ENCODE measurements around the gene CYB561A3. TPM values are rescaled to one million over a fixed set of nuclear protein-coding genes. Genes with fewer than 3 reads are reported as not detected.
A peak's percentile ranks its signal among the peaks of the same experiment; 100 is the strongest.

CYB561A3 gene, protein sequence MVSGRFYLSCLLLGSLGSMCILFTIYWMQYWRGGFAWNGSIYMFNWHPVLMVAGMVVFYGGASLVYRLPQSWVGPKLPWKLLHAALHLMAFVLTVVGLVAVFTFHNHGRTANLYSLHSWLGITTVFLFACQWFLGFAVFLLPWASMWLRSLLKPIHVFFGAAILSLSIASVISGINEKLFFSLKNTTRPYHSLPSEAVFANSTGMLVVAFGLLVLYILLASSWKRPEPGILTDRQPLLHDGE
- total RNA-seq (2014; rRNA removed; shearing (Covaris generic)): 20.9 and 30.8 TPM in 2 replicates
- 7.8 and 9.8 TPM in 2 replicates for polyA plus RNA-seq (2016; fragmentation: Nextera tagmentation; extraction: Ambion mirVana)
- long read RNA-seq, transcript CYB561A3-201 (7 exons, 3,061 nt): major isoform, 5 of 18 reads
- long read RNA-seq, partial matches to known transcripts: 1 of 18 reads
- long read RNA-seq, other reads (novel, unspliced or antisense): 8 of 18 reads

DNA sequence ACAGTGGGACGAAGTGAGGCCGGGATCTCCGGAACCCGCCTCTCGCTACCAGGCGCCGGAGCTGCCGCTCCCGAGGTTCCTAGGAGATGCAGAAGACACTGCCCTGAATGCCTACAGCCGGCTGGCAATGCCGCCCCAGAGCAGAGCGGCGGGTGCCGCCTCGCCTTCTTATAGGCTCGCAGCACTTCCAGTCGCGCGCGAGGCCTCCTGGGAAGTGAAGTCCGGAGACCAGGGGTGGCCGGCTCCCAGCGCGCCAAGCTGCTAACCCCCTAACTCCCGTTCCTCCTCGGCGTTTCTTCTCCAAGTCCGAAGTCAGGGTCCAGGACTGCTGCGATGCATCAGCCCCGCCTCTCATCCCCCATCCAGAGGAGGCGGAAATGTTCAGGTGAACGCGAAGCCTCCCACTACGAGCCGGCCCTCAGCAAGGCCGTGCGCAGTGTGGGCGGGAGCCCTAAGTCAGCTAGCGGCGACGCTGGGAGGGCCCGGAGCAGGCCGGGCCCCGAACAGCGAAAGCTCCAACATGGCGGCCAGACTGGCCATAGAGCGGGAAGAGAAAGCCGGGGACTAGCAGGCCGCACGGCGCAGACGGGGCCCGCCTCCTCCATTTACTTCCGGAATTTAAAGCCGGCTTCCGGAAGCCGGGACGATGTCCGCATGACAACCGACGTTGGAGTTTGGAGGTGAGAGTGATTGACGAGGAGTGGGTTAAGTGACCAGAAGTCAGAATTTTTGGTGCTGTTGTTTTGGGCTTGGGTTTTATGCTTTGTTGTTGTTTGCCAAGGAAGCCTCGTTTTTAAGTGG is at the start of gene CYB561A3, which contains the start of gene TMEM138:
Gene CYB561A3, minus strand, starts transcription at position 142 of the 801 bp plus-strand sequence. CDS start 5,169 bp downstream, outside the sequence.
Gene TMEM138, plus strand, starts transcription at position 634 of the 801 bp plus-strand sequence. CDS start 2,017 bp downstream, outside the sequence.
- H2AFZ ChIP-seq: peak within 1 kb of the TSS; percentile 97
- H3K36me3 ChIP-seq (ENCODE audit: insufficient read depth): peaks cover 22% of the 10 kb centered on the region
- H3K27ac ChIP-seq (ENCODE audit: low read depth): peak within 1 kb of the TSS; percentile 100
- Mint-ChIP-seq H3K36me3 (ENCODE audit: low read depth) (peaks cover 39% of the 10 kb centered on the region), H3K27me3 (ENCODE audit: insufficient read depth, low read depth, poor library complexity) (peaks cover 8% of the 10 kb centered on the region), H3K27ac (peak within 1 kb of the TSS; percentile 98), H3K4me1 (peaks cover 17% of the 10 kb centered on the region), H3K4me3 (peak within 1 kb of the TSS; percentile 99), H3K9me3 (no peaks in the 10 kb centered on the region)
- DNase-seq (ENCODE audit: low spot score) (peak; percentile 97), ATAC-seq (peak; percentile 95)
- peaks cover 10% of the 10 kb centered on the region; the same call in 1 of the 2 replicates for H3F3A ChIP-seq (replicated peaks; ENCODE audit: low read depth)
- H3K4me1 ChIP-seq (ENCODE audit: insufficient read depth): peaks cover 11% of the 10 kb centered on the region
- H3K4me3 ChIP-seq: peak within 1 kb of the TSS; percentile 86
- H3K9me2 ChIP-seq (ENCODE audit: insufficient read depth): no peaks in the 10 kb centered on the region
- peaks cover 8% of the 10 kb centered on the region; the same call in 1 of the 2 replicates for H4K20me1 ChIP-seq (replicated peaks; ENCODE audit: insufficient read depth)
- H3K27me3 ChIP-seq (ENCODE audit: insufficient read depth): no peaks in the 10 kb centered on the region
- H3K79me2 ChIP-seq (replicated peaks; ENCODE audit: insufficient read depth): peaks cover 36% of the 10 kb centered on the region
- H3K4me2 ChIP-seq: peak within 1 kb of the TSS; percentile 97
- TF ChIP-seq ZNF331 (CRISPR knock-in tag; IDR thresholded peaks at IDR 0.05; ENCODE audit: low read depth) (no peak), NANOG (IDR thresholded peaks at IDR 0.05; ENCODE audit: borderline replicate concordance) (no peak), EZH2phosphoT487 (IDR thresholded peaks at IDR 0.05; ENCODE audit: unreplicated experiment) (no peak), EZH2 (IDR thresholded peaks at IDR 0.05; ENCODE audit: low read depth, unreplicated experiment) (no peak), CREB1 (CRISPR knock-in tag; IDR thresholded peaks at IDR 0.05; ENCODE audit: low read depth) (peak; percentile 8; the same call in 1 of the 2 replicates), ZNF114 (CRISPR knock-in tag; IDR thresholded peaks at IDR 0.05) (no peak), JUNB (IDR thresholded peaks at IDR 0.05; ENCODE audit: unreplicated experiment) (no peak), STAT1 (IDR thresholded peaks at IDR 0.05; ENCODE audit: unreplicated experiment) (no peak), POLR2AphosphoS5 (IDR thresholded peaks at IDR 0.05; ENCODE audit: low read depth) (peak; percentile 92)
- TF ChIP-seq, protein P1, sequence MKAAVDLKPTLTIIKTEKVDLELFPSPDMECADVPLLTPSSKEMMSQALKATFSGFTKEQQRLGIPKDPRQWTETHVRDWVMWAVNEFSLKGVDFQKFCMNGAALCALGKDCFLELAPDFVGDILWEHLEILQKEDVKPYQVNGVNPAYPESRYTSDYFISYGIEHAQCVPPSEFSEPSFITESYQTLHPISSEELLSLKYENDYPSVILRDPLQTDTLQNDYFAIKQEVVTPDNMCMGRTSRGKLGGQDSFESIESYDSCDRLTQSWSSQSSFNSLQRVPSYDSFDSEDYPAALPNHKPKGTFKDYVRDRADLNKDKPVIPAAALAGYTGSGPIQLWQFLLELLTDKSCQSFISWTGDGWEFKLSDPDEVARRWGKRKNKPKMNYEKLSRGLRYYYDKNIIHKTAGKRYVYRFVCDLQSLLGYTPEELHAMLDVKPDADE (IDR thresholded peaks at IDR 0.05): peak; percentile 20; the same call in 1 of the 2 replicates
- TF ChIP-seq, protein P2, sequence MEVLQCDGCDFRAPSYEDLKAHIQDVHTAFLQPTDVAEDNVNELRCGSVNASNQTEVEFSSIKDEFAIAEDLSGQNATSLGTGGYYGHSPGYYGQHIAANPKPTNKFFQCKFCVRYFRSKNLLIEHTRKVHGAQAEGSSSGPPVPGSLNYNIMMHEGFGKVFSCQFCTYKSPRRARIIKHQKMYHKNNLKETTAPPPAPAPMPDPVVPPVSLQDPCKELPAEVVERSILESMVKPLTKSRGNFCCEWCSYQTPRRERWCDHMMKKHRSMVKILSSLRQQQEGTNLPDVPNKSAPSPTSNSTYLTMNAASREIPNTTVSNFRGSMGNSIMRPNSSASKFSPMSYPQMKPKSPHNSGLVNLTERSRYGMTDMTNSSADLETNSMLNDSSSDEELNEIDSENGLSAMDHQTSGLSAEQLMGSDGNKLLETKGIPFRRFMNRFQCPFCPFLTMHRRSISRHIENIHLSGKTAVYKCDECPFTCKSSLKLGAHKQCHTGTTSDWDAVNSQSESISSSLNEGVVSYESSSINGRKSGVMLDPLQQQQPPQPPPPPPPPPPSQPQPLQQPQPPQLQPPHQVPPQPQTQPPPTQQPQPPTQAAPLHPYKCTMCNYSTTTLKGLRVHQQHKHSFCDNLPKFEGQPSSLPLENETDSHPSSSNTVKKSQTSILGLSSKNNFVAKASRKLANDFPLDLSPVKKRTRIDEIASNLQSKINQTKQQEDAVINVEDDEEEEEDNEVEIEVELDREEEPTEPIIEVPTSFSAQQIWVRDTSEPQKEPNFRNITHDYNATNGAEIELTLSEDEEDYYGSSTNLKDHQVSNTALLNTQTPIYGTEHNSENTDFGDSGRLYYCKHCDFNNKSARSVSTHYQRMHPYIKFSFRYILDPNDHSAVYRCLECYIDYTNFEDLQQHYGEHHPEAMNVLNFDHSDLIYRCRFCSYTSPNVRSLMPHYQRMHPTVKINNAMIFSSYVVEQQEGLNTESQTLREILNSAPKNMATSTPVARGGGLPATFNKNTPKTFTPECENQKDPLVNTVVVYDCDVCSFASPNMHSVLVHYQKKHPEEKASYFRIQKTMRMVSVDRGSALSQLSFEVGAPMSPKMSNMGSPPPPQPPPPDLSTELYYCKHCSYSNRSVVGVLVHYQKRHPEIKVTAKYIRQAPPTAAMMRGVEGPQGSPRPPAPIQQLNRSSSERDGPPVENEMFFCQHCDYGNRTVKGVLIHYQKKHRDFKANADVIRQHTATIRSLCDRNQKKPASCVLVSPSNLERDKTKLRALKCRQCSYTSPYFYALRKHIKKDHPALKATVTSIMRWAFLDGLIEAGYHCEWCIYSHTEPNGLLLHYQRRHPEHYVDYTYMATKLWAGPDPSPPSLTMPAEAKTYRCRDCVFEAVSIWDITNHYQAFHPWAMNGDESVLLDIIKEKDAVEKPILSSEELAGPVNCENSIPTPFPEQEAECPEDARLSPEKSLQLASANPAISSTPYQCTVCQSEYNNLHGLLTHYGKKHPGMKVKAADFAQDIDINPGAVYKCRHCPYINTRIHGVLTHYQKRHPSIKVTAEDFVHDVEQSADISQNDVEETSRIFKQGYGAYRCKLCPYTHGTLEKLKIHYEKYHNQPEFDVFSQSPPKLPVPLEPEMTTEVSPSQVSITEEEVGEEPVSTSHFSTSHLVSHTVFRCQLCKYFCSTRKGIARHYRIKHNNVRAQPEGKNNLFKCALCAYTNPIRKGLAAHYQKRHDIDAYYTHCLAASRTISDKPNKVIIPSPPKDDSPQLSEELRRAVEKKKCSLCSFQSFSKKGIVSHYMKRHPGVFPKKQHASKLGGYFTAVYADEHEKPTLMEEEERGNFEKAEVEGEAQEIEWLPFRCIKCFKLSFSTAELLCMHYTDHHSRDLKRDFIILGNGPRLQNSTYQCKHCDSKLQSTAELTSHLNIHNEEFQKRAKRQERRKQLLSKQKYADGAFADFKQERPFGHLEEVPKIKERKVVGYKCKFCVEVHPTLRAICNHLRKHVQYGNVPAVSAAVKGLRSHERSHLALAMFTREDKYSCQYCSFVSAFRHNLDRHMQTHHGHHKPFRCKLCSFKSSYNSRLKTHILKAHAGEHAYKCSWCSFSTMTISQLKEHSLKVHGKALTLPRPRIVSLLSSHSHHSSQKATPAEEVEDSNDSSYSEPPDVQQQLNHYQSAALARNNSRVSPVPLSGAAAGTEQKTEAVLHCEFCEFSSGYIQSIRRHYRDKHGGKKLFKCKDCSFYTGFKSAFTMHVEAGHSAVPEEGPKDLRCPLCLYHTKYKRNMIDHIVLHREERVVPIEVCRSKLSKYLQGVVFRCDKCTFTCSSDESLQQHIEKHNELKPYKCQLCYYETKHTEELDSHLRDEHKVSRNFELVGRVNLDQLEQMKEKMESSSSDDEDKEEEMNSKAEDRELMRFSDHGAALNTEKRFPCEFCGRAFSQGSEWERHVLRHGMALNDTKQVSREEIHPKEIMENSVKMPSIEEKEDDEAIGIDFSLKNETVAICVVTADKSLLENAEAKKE (CRISPR knock-in tag; IDR thresholded peaks at IDR 0.05): no peak
- TF ChIP-seq, protein P3, sequence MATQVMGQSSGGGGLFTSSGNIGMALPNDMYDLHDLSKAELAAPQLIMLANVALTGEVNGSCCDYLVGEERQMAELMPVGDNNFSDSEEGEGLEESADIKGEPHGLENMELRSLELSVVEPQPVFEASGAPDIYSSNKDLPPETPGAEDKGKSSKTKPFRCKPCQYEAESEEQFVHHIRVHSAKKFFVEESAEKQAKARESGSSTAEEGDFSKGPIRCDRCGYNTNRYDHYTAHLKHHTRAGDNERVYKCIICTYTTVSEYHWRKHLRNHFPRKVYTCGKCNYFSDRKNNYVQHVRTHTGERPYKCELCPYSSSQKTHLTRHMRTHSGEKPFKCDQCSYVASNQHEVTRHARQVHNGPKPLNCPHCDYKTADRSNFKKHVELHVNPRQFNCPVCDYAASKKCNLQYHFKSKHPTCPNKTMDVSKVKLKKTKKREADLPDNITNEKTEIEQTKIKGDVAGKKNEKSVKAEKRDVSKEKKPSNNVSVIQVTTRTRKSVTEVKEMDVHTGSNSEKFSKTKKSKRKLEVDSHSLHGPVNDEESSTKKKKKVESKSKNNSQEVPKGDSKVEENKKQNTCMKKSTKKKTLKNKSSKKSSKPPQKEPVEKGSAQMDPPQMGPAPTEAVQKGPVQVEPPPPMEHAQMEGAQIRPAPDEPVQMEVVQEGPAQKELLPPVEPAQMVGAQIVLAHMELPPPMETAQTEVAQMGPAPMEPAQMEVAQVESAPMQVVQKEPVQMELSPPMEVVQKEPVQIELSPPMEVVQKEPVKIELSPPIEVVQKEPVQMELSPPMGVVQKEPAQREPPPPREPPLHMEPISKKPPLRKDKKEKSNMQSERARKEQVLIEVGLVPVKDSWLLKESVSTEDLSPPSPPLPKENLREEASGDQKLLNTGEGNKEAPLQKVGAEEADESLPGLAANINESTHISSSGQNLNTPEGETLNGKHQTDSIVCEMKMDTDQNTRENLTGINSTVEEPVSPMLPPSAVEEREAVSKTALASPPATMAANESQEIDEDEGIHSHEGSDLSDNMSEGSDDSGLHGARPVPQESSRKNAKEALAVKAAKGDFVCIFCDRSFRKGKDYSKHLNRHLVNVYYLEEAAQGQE (IDR thresholded peaks at IDR 0.05; ENCODE audit: unreplicated experiment): peak; percentile 4

All from GM23338 (cell line).